T-helper 2 cell treated with Interferon-gamma antibody and Interleukin-4, amounts not matched to agents 5 μg/mL and 100 μg/mL, for 36 hours (primary cell): ENCODE data around the gene ALDH4A1.

Source experiments
- DNase-seq: peaks from one replicate; pipeline ENCODE4 v3.0.0; 2021; ENCODE audit warnings: low spot score
- H3K27ac Mint-ChIP-seq: one replicate; pipeline ENCODE4 v1.8.0; 2021; ENCODE audit warnings: mild to moderate bottlenecking, mixed read lengths
- H3K27me3 Mint-ChIP-seq: one replicate; pipeline ENCODE4 v1.8.0; 2021; ENCODE audit warnings: low read depth, mixed read lengths
- H3K36me3 Mint-ChIP-seq: one replicate; pipeline ENCODE4 v1.8.0; 2021; ENCODE audit warnings: low read depth, mixed read lengths
- H3K4me1 Mint-ChIP-seq: one replicate; pipeline ENCODE4 v1.8.0; 2021; ENCODE audit warnings: low read depth, mixed read lengths
- H3K4me3 Mint-ChIP-seq: one replicate; pipeline ENCODE4 v1.8.0; 2022; ENCODE audit warnings: mild to moderate bottlenecking, moderate library complexity, mixed read lengths
- H3K9me3 Mint-ChIP-seq: one replicate; pipeline ENCODE4 v1.8.0; 2021; ENCODE audit warnings: mixed read lengths

Gene ALDH4A1

DNA sequence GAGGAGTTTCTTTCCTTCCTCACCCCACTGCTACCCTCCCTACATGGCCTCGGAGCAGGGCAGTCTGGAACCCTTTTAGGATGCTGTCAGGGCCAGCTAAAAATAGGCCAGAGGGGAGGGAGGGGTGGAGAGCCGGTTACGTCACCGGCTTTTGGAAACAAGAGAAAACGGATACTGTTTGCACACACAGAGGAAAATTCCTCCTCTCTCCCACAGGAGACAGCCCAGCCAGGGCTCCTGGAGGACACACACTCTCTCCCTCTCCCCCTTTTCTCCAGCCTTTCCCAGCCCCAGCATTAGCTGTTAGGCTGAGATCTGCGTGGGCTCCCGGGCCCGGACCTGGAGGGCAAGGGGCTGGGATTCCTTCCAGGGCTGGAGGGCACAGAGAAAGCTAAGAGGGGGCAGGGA lies 20.0 kb upstream of the ALDH4A1 start:
- Mint-ChIP-seq H3K4me1 (peaks cover 36% of the 10 kb centered on the region), H3K4me3 (no peak overlapping the region), H3K27ac (no peak overlapping the region), H3K27me3 (no peaks in the 10 kb centered on the region), H3K36me3 (peaks cover 6% of the 10 kb centered on the region), H3K9me3 (peaks cover 4% of the 10 kb centered on the region)
- DNase-seq: no peak

DNA sequence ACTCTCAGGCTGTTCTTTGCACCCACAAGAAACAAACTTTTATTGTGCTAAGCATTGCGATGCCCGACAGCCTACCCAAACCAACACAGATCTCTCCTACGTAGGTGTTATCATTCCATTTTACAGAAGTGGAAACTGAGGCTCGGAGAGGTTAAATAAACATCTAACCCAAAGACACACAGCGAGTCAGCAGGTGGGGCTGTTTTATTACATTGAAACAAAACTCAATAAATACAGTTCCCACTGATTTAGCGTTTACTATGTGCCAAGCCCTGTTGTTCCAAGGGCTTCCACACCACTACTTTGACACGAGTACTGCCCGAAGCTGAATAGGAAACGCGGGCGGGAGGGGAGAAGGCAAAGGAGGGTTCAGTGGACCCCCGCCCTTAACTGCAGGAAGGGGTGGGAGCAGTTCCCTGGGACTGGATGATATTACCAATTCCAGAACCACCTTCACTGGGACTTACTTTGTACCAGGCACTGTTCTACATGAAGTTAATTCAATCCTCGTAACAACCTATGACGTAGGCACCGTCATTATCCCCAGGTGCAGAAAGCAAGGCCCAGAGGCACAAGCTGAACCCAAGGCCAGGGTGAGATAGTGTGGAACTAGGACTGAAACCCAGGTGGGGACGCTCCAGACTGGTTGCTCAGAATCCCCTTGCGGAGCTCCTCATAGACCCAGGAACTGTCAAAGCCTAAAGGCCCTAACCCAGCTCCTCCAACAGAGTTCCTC lies 19.3 kb upstream of the ALDH4A1 start:
- DNase-seq: no peak
- Mint-ChIP-seq H3K27me3 (no peaks in the 10 kb centered on the region), H3K9me3 (peaks cover 4% of the 10 kb centered on the region), H3K4me1 (peaks cover 31% of the 10 kb centered on the region), H3K36me3 (peaks cover 9% of the 10 kb centered on the region), H3K4me3 (no peak overlapping the region), H3K27ac (no peak overlapping the region)

DNA sequence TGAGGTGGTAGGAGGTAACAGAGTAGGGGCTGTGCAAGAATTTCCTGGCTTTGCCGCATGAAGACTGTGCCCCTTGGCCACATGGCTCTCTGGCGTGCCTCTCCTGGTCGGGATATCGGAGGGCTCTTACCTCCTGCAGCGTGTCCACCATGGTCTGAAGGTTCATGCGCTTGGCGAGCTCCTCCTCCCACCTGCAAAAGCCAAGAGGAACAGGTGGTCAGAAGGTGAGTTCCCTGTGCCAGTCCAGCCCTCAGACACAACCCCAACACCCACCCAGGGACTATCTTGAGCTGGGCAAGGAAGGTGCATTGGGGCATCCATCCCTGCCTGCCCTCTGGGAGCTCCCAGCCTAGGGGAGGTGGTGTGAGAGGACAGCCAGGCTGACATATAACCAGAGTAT lies 18.6 kb upstream of the ALDH4A1 start:
- Mint-ChIP-seq H3K4me3 (no peak overlapping the region), H3K36me3 (peaks cover 9% of the 10 kb centered on the region), H3K9me3 (peaks cover 4% of the 10 kb centered on the region), H3K4me1 (peaks cover 27% of the 10 kb centered on the region), H3K27me3 (no peaks in the 10 kb centered on the region), H3K27ac (no peak overlapping the region)
- no peak for DNase-seq

DNA sequence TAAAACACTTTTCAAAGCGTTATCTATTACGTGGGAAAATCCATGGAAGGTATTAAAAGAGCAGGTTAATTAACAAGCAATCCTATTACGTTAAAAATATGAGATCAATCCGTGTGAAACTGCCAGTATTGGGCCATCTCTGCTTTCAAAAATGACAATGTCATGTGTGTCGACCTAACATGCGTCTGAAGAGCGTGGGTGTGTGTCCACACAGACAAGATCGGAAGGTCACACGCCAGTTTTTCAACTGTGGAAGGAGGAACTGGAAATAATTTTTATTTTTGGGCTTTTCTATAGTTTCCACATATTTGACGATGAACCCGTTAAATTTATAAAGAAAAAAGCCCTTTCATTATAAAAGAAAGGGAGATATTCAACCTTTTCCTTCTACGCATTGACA lies 17.6 kb upstream of the ALDH4A1 start:
- no peaks in the 10 kb centered on the region for H3K27me3 Mint-ChIP-seq
- no peak for DNase-seq
- H3K9me3 Mint-ChIP-seq: no peaks in the 10 kb centered on the region
- H3K4me1 Mint-ChIP-seq: peaks cover 21% of the 10 kb centered on the region
- no peak overlapping the region for H3K4me3 Mint-ChIP-seq
- H3K36me3 Mint-ChIP-seq: peaks cover 8% of the 10 kb centered on the region
- no peak overlapping the region for H3K27ac Mint-ChIP-seq

DNA sequence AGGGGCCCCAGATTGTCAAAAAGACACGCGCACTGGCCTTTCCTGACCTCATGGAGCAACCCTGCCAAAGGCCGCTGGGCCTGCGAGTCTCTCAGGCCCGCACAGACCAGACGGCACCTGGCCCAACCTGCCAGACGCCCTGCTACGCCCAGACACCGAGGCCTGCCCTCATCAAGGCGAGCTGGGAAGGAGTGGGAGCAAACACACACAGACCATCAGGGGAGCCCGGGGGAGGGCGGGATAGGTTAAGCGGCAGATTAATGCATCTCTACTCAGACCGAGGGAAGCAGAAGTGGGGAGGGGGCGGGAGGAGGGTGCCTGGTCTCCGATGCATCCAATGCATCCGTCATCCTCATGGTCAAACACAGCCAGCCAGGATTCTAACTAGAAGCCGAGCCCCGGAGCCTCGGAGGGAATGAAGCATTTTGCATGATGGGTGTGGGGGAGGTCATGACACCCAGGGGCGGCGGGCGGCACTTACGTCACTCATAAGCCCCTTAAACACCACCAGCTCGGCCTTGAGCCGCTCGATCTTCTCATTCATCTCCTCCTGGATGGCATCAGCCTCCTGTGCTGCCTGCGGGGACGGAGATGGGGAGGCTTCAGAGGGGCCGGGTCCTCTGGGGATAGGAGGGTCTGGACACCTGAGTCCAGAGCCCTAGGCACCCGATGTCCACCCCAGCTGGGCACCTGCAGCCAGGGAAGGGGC lies 17.0 kb upstream of the ALDH4A1 start:
- Mint-ChIP-seq H3K4me1 (peaks cover 15% of the 10 kb centered on the region), H3K9me3 (no peaks in the 10 kb centered on the region), H3K27me3 (no peaks in the 10 kb centered on the region), H3K27ac (no peak overlapping the region), H3K4me3 (no peak overlapping the region), H3K36me3 (peaks cover 9% of the 10 kb centered on the region)
- DNase-seq: no peak

DNA sequence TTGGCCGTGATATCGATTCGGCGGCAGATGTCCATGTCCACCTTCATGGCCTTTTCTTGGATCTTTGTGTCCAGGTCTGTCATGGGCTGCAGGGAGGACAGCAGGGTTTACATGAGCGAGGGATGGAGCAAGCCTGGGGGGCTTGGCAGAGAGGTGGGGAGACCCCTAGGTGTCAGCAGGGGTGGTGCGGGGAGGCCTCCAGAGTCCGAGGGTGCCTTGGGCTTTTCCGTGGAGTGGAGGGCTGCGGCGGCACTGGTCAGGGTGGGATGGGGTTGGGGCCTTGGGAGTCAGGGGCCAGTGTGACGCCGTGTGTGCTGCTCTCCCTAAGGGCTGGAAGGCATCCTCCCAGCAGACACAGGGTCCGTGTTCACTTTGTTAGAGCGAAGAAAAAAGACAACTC lies 16.1 kb upstream of the ALDH4A1 start:
- Mint-ChIP-seq H3K27ac (no peak overlapping the region), H3K9me3 (no peaks in the 10 kb centered on the region), H3K36me3 (peaks cover 9% of the 10 kb centered on the region), H3K4me1 (peaks cover 8% of the 10 kb centered on the region), H3K4me3 (no peak overlapping the region), H3K27me3 (no peaks in the 10 kb centered on the region)
- DNase-seq: no peak

DNA sequence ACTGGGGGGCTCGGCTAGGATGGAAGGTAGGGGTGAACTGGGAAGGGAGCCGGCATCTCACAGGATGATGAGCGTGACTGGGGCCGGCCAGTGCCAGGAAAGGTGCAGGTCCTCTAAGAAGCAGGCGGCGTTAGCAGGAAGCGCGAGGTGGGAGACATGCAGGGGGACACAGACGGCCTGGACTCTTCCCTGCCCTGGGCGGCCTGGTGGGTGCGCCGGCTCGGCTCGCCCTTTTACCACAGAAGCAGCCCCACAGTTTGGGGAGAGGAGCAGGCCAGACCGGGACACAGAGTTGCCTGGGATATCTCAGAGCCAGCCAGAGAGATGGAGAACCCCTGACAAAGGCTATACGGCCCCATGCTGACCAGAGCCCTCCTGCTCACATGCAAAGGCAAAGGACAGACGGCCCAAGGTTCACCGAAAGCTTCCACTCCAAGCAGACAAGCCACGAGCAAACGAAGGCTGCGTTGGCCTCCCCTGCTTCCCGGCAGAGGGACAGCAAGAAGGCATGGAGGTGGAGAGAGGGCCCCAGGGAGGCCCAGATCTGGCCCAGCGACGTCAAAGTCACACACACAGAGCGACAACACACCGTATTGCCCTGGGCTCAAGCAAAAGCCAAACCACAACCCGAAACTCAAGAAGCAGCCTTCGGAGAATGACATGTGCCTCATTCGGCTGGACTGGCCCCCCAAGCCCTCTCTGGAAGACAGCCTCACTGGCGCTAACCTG lies 14.9 kb upstream of the ALDH4A1 start:
- Mint-ChIP-seq H3K27ac (no peak overlapping the region), H3K4me1 (peaks cover 3% of the 10 kb centered on the region), H3K27me3 (no peaks in the 10 kb centered on the region), H3K9me3 (no peaks in the 10 kb centered on the region), H3K4me3 (no peak overlapping the region), H3K36me3 (peaks cover 11% of the 10 kb centered on the region)
- DNase-seq: no peak

GRCh38 chr1:18915341-18915740 lies 13.0 kb upstream of the ALDH4A1 start:
- no peak for DNase-seq
- no peaks in the 10 kb centered on the region for H3K27me3 Mint-ChIP-seq
- H3K9me3 Mint-ChIP-seq: no peaks in the 10 kb centered on the region
- H3K36me3 Mint-ChIP-seq: peaks cover 23% of the 10 kb centered on the region
- H3K27ac Mint-ChIP-seq: no peak overlapping the region
- H3K4me3 Mint-ChIP-seq: no peak overlapping the region
- H3K4me1 Mint-ChIP-seq: peaks cover 3% of the 10 kb centered on the region

DNA sequence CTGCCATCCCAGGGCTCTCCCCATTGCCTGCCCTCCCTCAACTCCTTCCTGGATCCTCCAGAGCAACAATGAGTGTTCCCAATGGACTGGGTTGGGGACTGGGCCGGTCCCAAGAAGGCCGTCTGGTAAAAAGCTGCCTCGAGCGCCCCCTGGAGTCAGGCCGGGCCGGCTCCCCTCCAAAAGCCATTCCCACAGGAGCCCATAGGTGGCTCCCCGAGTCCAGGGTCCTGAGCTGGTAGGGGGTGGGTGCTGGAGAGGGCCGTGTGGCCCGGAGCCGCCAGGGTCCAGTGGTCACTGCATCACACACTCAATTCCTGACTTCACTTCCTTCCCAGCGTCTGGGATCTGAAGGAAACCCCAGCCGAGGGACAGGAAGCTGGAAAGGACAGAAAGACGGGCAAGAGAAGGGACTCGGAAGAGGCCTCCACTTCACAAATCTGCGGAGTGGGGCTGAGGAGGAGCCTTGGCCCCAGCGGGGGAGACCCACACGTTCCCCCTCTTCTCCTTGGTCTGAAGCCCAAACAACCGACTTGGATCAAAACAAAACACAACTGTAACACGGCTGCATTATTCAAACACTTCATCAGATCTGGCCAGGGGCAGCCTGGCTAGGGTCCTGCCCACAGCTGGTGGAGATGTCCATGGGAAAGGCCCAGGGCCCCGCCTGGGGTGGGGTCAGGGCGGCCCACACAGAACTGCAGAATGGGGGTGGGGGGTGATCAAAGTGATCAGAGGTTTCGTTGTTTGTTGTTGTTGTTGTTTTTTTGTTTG lies 10.9 kb upstream of the ALDH4A1 start:
- peak; percentile 66 for DNase-seq
- no peaks in the 10 kb centered on the region for H3K9me3 Mint-ChIP-seq
- H3K4me1 Mint-ChIP-seq: peaks cover 3% of the 10 kb centered on the region
- peaks cover 38% of the 10 kb centered on the region for H3K36me3 Mint-ChIP-seq
- H3K4me3 Mint-ChIP-seq: no peak overlapping the region
- no peaks in the 10 kb centered on the region for H3K27me3 Mint-ChIP-seq
- H3K27ac Mint-ChIP-seq: peak overlapping the region; percentile 63

- Mint-ChIP-seq H3K9me3 (no peaks in the 10 kb centered on the region), H3K36me3 (peaks cover 39% of the 10 kb centered on the region), H3K4me1 (peaks cover 6% of the 10 kb centered on the region), H3K27me3 (no peaks in the 10 kb centered on the region), H3K27ac (no peak overlapping the region), H3K4me3 (no peak overlapping the region)
- no peak for DNase-seq
Observed at GRCh38 chr1:18912550-18912949, 10.2 kb upstream of the ALDH4A1 start.

GRCh38 chr1:18908911-18909771 lies 6.8 kb upstream of the ALDH4A1 start:
- DNase-seq: no peak
- Mint-ChIP-seq H3K36me3 (peaks cover 40% of the 10 kb centered on the region), H3K27ac (no peak overlapping the region), H3K27me3 (no peaks in the 10 kb centered on the region), H3K9me3 (no peaks in the 10 kb centered on the region), H3K4me3 (no peak overlapping the region), H3K4me1 (peaks cover 4% of the 10 kb centered on the region)

GRCh38 chr1:18907917-18908845 lies 5.8 kb upstream of the ALDH4A1 start:
- Mint-ChIP-seq H3K27me3 (no peaks in the 10 kb centered on the region), H3K36me3 (peaks cover 40% of the 10 kb centered on the region), H3K4me3 (no peak overlapping the region), H3K4me1 (peaks cover 10% of the 10 kb centered on the region), H3K9me3 (no peaks in the 10 kb centered on the region), H3K27ac (no peak overlapping the region)
- DNase-seq: no peak
